HEK293 (cell line): Measurements from ENCODE around the gene PDE3A.

Source experiments
- CTCF ChIP-seq: fragments of 450-650 bp; formaldehyde crosslinking; IDR thresholded peaks from 2 replicates; pipeline ENCODE4 v1.5.1; 2016; ENCODE audit warnings: missing biosample characterization, missing genetic modification characterization
- EGR2 ChIP-seq: fragments of 450-650 bp; formaldehyde crosslinking; IDR thresholded peaks from 2 replicates; pipeline ENCODE4 v1.5.1; 2016; ENCODE audit warnings: low read depth, missing biosample characterization, missing genetic modification characterization
- MYNN ChIP-seq: fragments of 450-650 bp; formaldehyde crosslinking; IDR thresholded peaks from 2 replicates; pipeline ENCODE4 v1.5.1; 2016; ENCODE audit warnings: missing biosample characterization, missing genetic modification characterization, borderline replicate concordance
- ZBTB7A ChIP-seq: fragments of 450-650 bp; formaldehyde crosslinking; IDR thresholded peaks from 2 replicates; pipeline ENCODE4 v1.5.1; 2016; ENCODE audit warnings: low read depth, missing biosample characterization, missing genetic modification characterization
- ZNF274 ChIP-seq, 2 experiments: fragments of 200-500 bp in 1 of 2; fragments of 450-650 bp in 1 of 2; sonication (Bioruptor generic) in 1 of 2; formaldehyde crosslinking in 1 of 2; IDR thresholded peaks; 2 replicates each; pipeline versions ENCODE4 v1.5.1 to v1.6.1; 2014 to 2016; ENCODE audit warnings: borderline replicate concordance in 1 of 2, inconsistent platforms in 1 of 2, low read length in 1 of 2, missing biosample characterization in 1 of 2, missing genetic modification characterization in 1 of 2
- ZNF350 ChIP-seq: fragments of 450-650 bp; formaldehyde crosslinking; IDR thresholded peaks from 2 replicates; pipeline ENCODE4 v1.5.0; 2017; ENCODE audit warnings: missing biosample characterization, mild to moderate bottlenecking, missing genetic modification characterization
- ZNF37A ChIP-seq: fragments of 450-650 bp; IDR thresholded peaks from 2 replicates; pipeline ENCODE4 v1.5.1; 2018; ENCODE audit warnings: missing biosample characterization, missing genetic modification characterization
- ZNF404 ChIP-seq: fragments of 450-650 bp; formaldehyde crosslinking; IDR thresholded peaks from 2 replicates; pipeline ENCODE4 v1.5.1; 2017; ENCODE audit warnings: missing biosample characterization, missing genetic modification characterization
- ZNF449 ChIP-seq: fragments of 450-650 bp; formaldehyde crosslinking; IDR thresholded peaks from 2 replicates; pipeline ENCODE4 v1.5.1; 2017; ENCODE audit warnings: missing biosample characterization, mild to moderate bottlenecking, missing genetic modification characterization, moderate library complexity
- ZNF510 ChIP-seq: fragments of 450-650 bp; formaldehyde crosslinking; IDR thresholded peaks from 2 replicates; pipeline ENCODE4 v1.5.1; 2018; ENCODE audit warnings: mild to moderate bottlenecking, missing genetic modification characterization, missing biosample characterization; ENCODE audit not compliant: insufficient replicate concordance
- ZNF580 ChIP-seq: fragments of 450-650 bp; formaldehyde crosslinking; IDR thresholded peaks from 2 replicates; pipeline ENCODE4 v1.5.1; 2016; ENCODE audit warnings: missing biosample characterization, missing genetic modification characterization
- ZNF585B ChIP-seq: fragments of 450-650 bp; formaldehyde crosslinking; IDR thresholded peaks from 2 replicates; pipeline ENCODE4 v1.5.1; 2016; ENCODE audit warnings: missing biosample characterization, missing genetic modification characterization
- ZSCAN23 ChIP-seq: fragments of 450-650 bp; formaldehyde crosslinking; IDR thresholded peaks from 2 replicates; pipeline ENCODE4 v1.5.1; 2016; ENCODE audit warnings: missing biosample characterization, missing genetic modification characterization
- ZSCAN5A ChIP-seq: fragments of 450-650 bp; formaldehyde crosslinking; IDR thresholded peaks from 2 replicates; pipeline ENCODE4 v1.5.1; 2016; ENCODE audit warnings: missing biosample characterization, missing genetic modification characterization

- no peak for TF ChIP-seq ZNF585B (tag by site-specific recombination)
- no peak for TF ChIP-seq CTCF (tag by site-specific recombination)
- no peak for TF ChIP-seq MYNN (tag by site-specific recombination)
- no peak for TF ChIP-seq ZBTB7A
- TF ChIP-seq ZSCAN23 (tag by site-specific recombination) = no peak
- TF ChIP-seq ZNF404 = no peak
- no peak for TF ChIP-seq ZNF37A (tag by site-specific recombination)
- no peak for TF ChIP-seq ZSCAN5A (tag by site-specific recombination)
- TF ChIP-seq ZNF274 (IDR thresholded peaks at IDR 0.05; ENCODE audit: low read length) = no peak
- TF ChIP-seq ZNF274 (tag by site-specific recombination; IDR thresholded peaks at IDR 0.05; ENCODE audit: borderline replicate concordance) = no peak
- TF ChIP-seq ZNF580 = no peak
- TF ChIP-seq EGR2 (tag by site-specific recombination) = no peak
- no peak for TF ChIP-seq ZNF449 (tag by site-specific recombination)
- no peak for TF ChIP-seq ZNF510 (tag by site-specific recombination)
- TF ChIP-seq ZNF350 (tag by site-specific recombination) = no peak
Measured at GRCh38 chr12:20656600-20656999, 288.3 kb downstream of the PDE3A start.
